GM19043 (cell line): ENCODE results near the gene WTIP.
"Not testable (repeated sequence)": the region's sequence is repeated elsewhere in the genome, so short reads cannot be mapped to it uniquely, and the experiment has no call there.

Experiments
- ATAC-seq: cut with Tn5 transposase; IDR thresholded peaks from one replicate; pipeline ENCODE4 v1.9.1; 2021; ENCODE audit warnings: low read depth; ENCODE audit not compliant: unreplicated experiment

Gene WTIP

DNA sequence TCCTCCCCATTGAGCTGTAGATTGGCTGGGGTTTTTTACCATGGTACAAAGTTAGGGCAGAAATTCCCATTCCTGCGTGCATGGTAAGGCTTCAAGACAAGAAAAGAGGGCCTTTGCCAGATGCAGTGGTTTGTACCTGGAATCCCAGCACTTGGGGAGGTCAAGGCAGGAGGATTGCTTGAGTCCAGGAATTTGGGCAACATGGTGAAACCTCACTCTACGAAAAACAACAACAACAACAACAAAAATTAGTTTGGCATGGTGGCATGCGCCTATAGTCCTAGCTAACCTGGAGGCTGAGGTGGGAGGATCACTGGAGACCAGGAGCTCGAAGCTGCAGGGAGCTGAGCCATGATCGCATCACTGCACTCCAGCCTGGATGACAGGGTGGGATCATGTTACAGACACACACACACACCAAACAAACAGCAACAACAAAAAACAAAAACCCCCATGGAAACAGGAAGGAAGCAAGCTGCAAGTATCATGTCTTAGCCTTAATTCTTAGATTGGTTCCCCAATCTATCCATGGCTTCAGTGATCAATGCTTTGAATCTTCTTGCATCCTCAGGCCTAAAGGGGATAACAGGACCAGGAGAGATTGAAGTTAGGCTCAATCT lies 5.5 kb upstream of the WTIP start:
- no peak for ATAC-seq

DNA sequence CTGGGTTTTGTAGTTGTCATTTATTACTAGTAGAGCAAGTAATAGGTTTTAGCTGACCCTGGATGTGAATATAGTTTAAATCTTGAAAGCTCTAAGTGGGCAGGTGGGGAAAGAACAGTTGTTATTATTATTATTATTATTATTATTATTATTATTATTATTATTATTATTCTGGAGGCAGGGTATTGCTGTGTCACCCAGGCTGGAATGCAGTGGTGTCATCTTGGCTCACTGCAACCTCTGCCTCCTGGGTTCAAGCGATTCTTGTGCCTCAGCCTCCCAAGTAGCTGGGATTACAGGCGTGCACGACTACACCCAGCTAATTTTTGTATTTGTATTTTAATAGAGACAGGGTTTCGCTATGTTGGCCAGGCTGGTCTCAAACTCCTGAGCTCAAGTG lies 3.1 kb upstream of the WTIP start:
- ATAC-seq, result not testable (repeated sequence)

- ATAC-seq, result no peak
These were observed 2.2 kb upstream of the WTIP start for GRCh38 chr19:34479396-34479795.

GRCh38 chr19:34480491-34480890 lies 1.1 kb upstream of the WTIP start:
- no peak for ATAC-seq

DNA sequence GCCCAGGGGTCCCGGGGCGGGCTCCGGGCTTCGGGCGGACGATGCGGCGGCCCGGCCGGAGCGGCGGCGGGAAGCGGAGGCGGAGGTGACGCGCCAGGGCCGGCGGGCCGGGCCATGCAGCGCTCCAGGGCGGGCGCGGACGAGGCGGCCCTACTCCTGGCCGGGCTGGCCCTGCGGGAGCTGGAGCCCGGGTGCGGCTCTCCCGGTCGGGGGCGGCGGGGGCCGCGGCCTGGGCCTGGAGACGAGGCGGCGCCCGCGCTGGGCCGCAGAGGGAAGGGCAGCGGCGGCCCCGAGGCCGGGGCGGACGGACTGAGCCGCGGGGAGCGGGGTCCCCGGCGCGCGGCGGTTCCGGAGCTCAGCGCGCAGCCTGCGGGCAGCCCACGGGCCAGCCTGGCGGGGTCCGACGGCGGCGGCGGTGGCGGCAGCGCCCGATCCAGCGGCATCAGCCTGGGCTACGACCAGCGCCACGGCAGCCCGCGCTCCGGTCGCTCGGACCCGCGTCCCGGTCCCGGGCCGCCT lies 362 bp downstream of the WTIP start:
- no peak for ATAC-seq

DNA sequence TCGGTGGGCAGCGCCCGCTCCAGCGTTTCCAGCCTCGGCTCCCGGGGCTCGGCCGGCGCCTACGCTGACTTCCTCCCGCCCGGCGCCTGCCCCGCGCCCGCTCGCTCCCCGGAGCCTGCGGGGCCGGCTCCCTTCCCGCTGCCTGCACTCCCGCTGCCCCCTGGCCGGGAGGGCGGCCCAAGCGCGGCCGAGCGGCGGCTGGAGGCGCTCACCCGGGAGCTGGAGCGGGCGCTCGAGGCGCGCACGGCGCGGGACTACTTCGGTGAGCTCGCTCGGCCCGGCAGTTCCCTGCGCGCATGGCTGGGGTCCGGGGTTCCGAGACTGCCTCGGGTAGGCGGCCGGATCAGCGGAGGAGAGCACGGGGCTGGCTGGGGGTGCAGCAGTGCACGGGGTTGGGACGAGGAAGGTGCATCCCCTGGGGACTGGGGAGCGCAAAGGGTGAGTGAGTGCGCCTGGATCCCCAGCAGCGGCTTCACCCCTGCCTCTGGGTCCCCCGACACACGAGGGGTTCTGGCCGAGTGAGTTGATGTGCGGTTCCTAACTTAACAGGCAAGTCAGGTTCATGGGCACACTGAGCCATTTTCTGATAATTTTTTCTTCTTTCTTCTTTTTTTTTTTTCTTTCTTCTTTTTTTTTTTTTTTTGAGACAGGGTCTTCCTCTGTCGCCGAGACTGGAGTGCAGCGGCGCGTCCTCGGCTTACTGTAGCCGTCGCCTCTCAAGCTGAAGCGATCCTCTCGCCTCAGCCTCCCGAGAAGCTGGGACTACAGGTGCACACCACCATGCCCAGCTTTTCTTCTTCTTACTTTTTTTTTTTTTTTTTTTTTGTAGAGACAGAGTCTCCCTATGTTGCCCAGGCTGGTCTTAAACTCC lies 1.1 kb downstream of the WTIP start:
- ATAC-seq, result no peak

DNA sequence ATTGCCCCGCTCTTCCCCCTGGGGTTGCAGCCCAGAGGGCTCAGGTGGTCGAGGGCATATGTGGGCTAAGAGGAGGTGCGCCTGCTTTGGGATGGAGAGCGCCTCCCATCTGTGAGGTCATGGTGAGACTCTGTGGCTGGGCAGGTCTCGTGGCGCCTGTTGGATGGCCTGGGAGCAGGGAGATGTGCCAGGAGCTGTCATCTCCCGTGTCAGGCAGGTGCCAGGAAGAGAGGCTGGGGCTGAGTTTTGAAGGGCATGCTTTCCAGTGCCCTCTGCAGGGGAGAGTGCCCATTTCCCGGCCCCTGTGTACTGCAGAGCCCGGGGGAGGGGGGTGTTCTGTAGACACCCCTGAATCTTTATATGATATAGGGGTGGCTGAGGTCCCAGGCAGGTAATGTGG lies 2.8 kb downstream of the WTIP start:
- ATAC-seq, result no peak

DNA sequence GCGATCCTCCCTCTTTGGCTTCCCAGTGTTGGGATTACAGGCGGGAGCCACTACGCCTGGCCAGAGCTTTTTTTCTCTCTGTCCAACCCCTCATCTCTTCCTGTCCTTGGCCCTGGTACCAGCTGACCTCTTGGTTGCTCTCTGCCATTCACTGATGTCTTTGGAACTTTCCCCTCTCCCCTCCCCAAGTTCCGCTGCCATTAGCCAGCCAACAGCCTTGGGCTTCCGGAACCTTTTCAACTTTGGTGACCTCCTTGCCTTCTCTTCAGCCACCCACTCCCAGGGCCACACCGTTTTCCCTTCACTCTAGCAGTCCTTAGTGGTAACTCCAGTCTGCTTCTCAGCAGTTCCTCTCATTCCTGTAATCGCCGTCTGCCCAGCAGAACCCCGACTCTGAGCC lies 4.3 kb downstream of the WTIP start:
- no peak for ATAC-seq

DNA sequence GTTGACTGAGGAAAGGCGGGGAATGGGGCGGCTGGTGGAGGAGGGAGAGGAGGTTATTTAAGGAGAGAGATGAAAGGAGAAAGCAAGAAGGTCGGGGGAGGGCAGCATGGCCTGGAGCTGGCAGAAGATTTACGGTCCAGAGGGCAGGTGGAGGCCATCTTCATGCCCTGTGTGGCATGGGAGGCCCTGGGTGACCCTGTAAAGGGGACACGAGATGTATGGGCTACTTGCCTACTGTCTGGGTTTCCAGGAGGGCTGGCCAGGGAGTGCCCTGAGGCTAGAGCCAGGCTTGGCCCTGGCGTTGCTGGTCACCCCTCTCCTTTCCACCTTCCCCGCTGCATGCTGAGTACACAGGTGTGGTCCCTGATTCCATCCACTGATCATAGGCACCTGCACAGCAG lies 6.1 kb downstream of the WTIP start:
- no peak for ATAC-seq

DNA sequence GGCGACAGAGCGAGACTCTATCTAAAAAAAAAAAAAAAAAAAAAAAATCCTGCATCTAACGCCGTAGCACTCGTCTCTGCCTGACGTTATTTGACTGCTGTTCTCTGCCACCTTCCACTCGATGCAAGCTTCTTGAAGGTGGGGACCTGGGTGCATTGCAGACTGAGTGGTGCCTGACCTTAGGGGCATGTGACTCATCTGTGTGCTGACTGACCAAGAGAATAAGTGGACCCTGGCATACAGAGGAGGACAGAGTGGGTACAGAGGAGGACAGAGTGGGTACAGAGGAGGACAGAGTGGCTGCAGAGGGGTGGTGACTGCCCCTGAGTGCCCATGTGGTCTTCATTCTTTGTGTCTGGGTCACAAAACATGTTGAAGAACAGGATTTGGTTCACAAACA lies 7.6 kb downstream of the WTIP start:
- no peak for ATAC-seq

GRCh38 chr19:34490141-34490766 lies 8.7 kb downstream of the WTIP start:
- ATAC-seq, result no peak

- ATAC-seq, result no peak
These were observed 11.6 kb downstream of the WTIP start for GRCh38 chr19:34493038-34493648.

- no peak for ATAC-seq
These were observed 12.1 kb downstream of the WTIP start for GRCh38 chr19:34493649-34494044.

- no peak for ATAC-seq
These were observed 13.0 kb downstream of the WTIP start for GRCh38 chr19:34494601-34495000.

DNA sequence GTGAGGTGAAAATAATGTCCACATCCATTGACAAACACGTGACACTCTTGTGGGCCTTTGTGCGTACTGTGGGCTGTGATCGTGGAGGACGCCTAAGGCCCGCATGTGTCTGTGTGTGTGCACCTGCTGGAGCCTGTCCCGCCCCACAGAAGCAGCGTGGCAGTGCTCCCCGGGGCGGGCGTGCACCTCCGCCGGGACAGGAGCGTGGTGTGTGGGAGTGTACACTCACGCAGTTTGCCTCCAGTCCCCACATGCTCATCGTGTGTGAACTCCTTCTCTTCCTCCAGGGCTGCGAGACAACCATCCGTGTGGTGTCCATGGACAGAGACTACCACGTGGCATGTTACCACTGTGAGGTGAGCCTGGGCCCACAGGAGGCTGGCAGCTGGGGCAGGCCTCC lies 13.9 kb downstream of the WTIP start:
- ATAC-seq, result no peak

DNA sequence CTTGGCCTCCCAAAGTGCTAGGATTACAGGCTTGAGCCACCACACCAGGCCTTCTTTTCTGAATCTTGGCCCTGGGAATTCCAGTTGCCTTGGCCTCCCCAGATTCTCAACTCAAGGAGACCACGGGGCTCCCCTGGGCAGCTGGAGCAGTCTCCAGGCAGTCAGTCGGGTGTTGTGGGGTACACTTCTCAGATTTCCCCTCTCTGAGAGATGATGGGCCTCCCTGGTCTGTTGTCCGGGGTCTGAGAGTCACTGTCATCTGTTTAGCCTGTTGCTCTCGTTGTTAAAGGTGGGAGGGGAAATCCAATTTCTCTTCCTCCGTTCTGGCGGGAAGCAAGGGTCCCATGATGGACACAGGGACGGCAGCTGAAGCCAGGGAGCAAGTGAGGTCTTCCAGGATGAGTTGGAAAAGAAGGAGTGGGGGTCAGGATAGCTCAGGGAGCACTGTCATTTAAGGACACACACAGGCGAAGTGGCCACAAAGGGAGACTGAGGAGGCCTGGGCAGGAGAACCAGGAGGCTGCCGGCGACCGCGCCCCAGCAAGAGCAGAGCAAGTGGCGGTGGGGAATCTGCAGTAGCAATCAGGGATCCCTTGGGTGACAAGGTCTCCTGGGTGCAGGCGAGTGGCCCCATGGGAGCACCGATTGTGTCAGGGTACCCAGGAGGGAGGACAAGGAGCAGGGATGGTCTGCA lies 15.7 kb downstream of the WTIP start:
- no peak for ATAC-seq

GRCh38 chr19:34499155-34499834 lies 17.7 kb downstream of the WTIP start:
- no peak for ATAC-seq

GRCh38 chr19:34500656-34501120 lies 19.1 kb downstream of the WTIP start:
- no peak for ATAC-seq

DNA sequence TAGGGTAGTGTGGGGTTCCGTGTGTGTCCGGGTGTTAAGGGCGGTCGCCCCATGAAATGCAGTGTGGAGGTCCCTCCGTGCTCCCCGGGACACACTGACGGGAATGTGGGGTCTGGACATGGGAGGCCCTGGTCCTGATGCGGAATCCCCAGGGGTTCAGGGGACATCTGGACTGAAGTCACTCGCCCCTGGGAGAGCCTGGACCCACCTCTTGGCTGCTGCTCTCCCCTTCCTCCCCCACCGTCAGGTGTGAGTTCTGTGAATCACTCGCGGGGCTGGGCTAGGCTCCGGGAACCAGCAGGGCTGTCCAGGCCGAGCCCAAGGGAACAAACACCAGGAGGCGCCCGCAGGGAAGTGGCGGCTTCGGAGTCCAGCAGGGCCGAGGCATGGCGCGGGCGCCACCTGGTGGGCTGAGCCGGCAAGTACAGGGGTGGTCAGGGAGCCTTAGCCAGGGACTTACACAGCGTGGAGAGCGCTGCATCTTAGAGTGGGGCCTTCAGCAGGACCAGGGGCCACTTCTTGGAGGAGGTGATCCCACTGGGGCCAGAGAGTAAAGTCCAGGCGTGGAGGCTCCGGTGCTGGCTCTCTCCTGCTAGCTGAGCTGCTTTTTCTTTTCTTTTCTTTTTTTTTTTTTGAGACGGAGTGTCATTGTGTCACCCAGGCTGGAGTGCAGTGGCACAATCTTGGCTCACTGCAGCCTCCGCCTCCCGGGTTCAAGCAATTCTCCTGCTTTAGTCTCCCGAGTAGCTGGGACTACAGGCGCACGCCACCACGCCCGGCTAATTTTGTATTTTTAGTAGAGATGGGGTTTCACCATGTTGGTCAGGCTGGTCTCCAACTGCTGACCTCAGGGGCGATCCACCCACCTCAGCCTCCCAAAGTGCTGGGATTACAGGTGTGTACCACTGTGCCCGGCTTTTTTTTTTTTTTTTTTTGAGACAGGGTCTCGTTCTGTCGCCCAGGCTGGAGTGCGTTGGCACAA lies 20.1 kb downstream of the WTIP start:
- peak; percentile 92 for ATAC-seq
